ENCODE data around the gene MSRB1.

Gene MSRB1

GRCh38 chr16:1942810-1943726 is at the start of gene MSRB1:
Gene MSRB1, minus strand, starts transcription at chr16:1943199. Its CDS starts 43 bp downstream, at chr16:1943156.
- TF ChIP-seq CTCF (IDR thresholded peaks at IDR 0.05; ENCODE audit: low read depth, low read length), result no peak
- Histone ChIP-seq H3K4me3 (ENCODE audit: low read depth, low read length) (peak within 1 kb of the TSS; percentile 76), H3K36me3 (peaks cover 15% of the 10 kb centered on the region), H3K27ac (peak within 1 kb of the TSS; percentile 16; the same call in 1 of the 2 replicates), H3K9me3 (ENCODE audit: severe bottlenecking) (no peaks in the 10 kb centered on the region), H3K27me3 (ENCODE audit: insufficient read depth, low read depth, severe bottlenecking) (no peaks in the 10 kb centered on the region)
- peak; percentile 99 for DNase-seq

GRCh38 chr16:1991948-1992703 is 49.1 kb upstream of the MSRB1 start:
- TF ChIP-seq CTCF (IDR thresholded peaks at IDR 0.05; ENCODE audit: low read depth, low read length), result no peak
- Histone ChIP-seq H3K36me3 (peaks cover 15% of the 10 kb centered on the region), H3K27me3 (ENCODE audit: insufficient read depth, low read depth, severe bottlenecking) (no peaks in the 10 kb centered on the region), H3K9me3 (ENCODE audit: severe bottlenecking) (no peaks in the 10 kb centered on the region), H3K27ac (no peak overlapping the region), H3K4me3 (ENCODE audit: low read depth, low read length) (no peak overlapping the region)
- DNase-seq, result no peak

- peaks cover 15% of the 10 kb centered on the region for H3K36me3 ChIP-seq
- no peak for TF ChIP-seq CTCF (IDR thresholded peaks at IDR 0.05; ENCODE audit: low read depth, low read length)
- no peaks in the 10 kb centered on the region for H3K27me3 ChIP-seq (ENCODE audit: insufficient read depth, low read depth, severe bottlenecking)
- H3K27ac ChIP-seq, result no peak overlapping the region
- no peak overlapping the region for H3K4me3 ChIP-seq (ENCODE audit: low read depth, low read length)
- no peaks in the 10 kb centered on the region for H3K9me3 ChIP-seq (ENCODE audit: severe bottlenecking)
- DNase-seq, result no peak
Measured at GRCh38 chr16:1991588-1991947, 48.6 kb upstream of the MSRB1 start.

GRCh38 chr16:1991135-1991551 is 48.1 kb upstream of the MSRB1 start:
- H3K4me3 ChIP-seq (ENCODE audit: low read depth, low read length), result no peak overlapping the region
- peaks cover 15% of the 10 kb centered on the region for H3K36me3 ChIP-seq
- TF ChIP-seq CTCF (IDR thresholded peaks at IDR 0.05; ENCODE audit: low read depth, low read length), result no peak
- DNase-seq, result no peak
- H3K27ac ChIP-seq, result no peak overlapping the region
- no peaks in the 10 kb centered on the region for H3K9me3 ChIP-seq (ENCODE audit: severe bottlenecking)
- H3K27me3 ChIP-seq (ENCODE audit: insufficient read depth, low read depth, severe bottlenecking), result no peaks in the 10 kb centered on the region

- H3K36me3 ChIP-seq, result peaks cover 21% of the 10 kb centered on the region
- peak; percentile 67 for DNase-seq
- H3K9me3 ChIP-seq (ENCODE audit: severe bottlenecking), result no peaks in the 10 kb centered on the region
- H3K27me3 ChIP-seq (ENCODE audit: insufficient read depth, low read depth, severe bottlenecking), result no peaks in the 10 kb centered on the region
- H3K4me3 ChIP-seq (ENCODE audit: low read depth, low read length), result peak overlapping the region; percentile 61
- TF ChIP-seq CTCF (IDR thresholded peaks at IDR 0.05; ENCODE audit: low read depth, low read length), result no peak
- peak overlapping the region; percentile 64 for H3K27ac ChIP-seq
Measured at GRCh38 chr16:1990351-1991134, 47.5 kb upstream of the MSRB1 start.
